Osteoblast (primary cell): ENCODE measurements around the gene ADAM19. TPM values are rescaled to one million over a fixed set of nuclear protein-coding genes. Genes with fewer than 3 reads are reported as not detected.

ENCODE experiments used
- DNase-seq: peaks from one replicate; pipeline ENCODE4 v3.0.0; 2011; ENCODE audit warnings: low spot score, mixed read lengths; ENCODE audit not compliant: insufficient read length; ENCODE audit errors: missing footprints
- H2AFZ ChIP-seq: 2 replicates; pipeline ENCODE4 v1.6.0; 2011; ENCODE audit warnings: mild to moderate bottlenecking, low read length
- H3K27ac ChIP-seq: 2 replicates; pipeline ENCODE4 v1.5.1; 2011; ENCODE audit warnings: mild to moderate bottlenecking, low read depth, low read length, moderate library complexity
- H3K27me3 ChIP-seq: 2 replicates; pipeline ENCODE4 v1.6.0; 2012; ENCODE audit warnings: mild to moderate bottlenecking, control low read depth, inconsistent platforms, low read length, moderate library complexity; ENCODE audit not compliant: insufficient read depth
- H3K36me3 ChIP-seq: 2 replicates; pipeline ENCODE4 v1.5.1; 2011; ENCODE audit warnings: mild to moderate bottlenecking, low read length, control low read depth, moderate library complexity; ENCODE audit not compliant: insufficient read depth
- H3K4me1 ChIP-seq: 2 replicates; pipeline ENCODE4 v1.5.1; 2011; ENCODE audit warnings: mild to moderate bottlenecking, low read length, control low read depth, moderate library complexity; ENCODE audit not compliant: insufficient read depth
- H3K4me2 ChIP-seq: 2 replicates; pipeline ENCODE4 v1.6.0; 2011; ENCODE audit warnings: mild to moderate bottlenecking, low read length; ENCODE audit not compliant: insufficient read depth
- H3K4me3 ChIP-seq: fragments of 200-600 bp; sonication (generic); 3 replicates; pipeline ENCODE4 v1.5.1; 2012; ENCODE audit warnings: mild to moderate bottlenecking, low read length, inconsistent platforms; ENCODE audit not compliant: insufficient read depth
- H3K79me2 ChIP-seq: 2 replicates; pipeline ENCODE4 v1.6.0; 2012; ENCODE audit warnings: mild to moderate bottlenecking, low read length, control low read depth, inconsistent platforms; ENCODE audit not compliant: insufficient read depth
- H3K9me3 ChIP-seq: 2 replicates; pipeline ENCODE4 v1.5.1; 2011; ENCODE audit warnings: low read depth, low read length, control low read depth
- H4K20me1 ChIP-seq: 2 replicates; pipeline ENCODE4 v1.6.0; 2012; ENCODE audit warnings: mild to moderate bottlenecking, low read length, control low read depth; ENCODE audit not compliant: insufficient read depth
- total RNA-seq: library from RNA; depleted of rRNA; stranded (reverse); fragments of >200 nt; gene quantifications from 2 replicates; pipeline ENCODE4 v1.2.3, GENCODE V29; 2012
- TF ChIP-seq, protein P1 (sequence below): IDR thresholded peaks from 2 replicates; pipeline ENCODE4 v1.5.1; 2011; ENCODE audit warnings: mild to moderate bottlenecking, low read depth, low read length, moderate library complexity; ENCODE audit errors: extremely low read depth

Gene ADAM19
- total RNA-seq, 1 donor = 14.5 TPM

GRCh38 chr5:157463621-157464518, 111.7 kb downstream of the ADAM19 start:
- H3K4me3 ChIP-seq = no peak overlapping the region
- no peaks in the 10 kb centered on the region for H4K20me1 ChIP-seq
- no peak overlapping the region for H2AFZ ChIP-seq
- H3K79me2 ChIP-seq = no peaks in the 10 kb centered on the region
- DNase-seq = no peak
- TF ChIP-seq, protein P1, sequence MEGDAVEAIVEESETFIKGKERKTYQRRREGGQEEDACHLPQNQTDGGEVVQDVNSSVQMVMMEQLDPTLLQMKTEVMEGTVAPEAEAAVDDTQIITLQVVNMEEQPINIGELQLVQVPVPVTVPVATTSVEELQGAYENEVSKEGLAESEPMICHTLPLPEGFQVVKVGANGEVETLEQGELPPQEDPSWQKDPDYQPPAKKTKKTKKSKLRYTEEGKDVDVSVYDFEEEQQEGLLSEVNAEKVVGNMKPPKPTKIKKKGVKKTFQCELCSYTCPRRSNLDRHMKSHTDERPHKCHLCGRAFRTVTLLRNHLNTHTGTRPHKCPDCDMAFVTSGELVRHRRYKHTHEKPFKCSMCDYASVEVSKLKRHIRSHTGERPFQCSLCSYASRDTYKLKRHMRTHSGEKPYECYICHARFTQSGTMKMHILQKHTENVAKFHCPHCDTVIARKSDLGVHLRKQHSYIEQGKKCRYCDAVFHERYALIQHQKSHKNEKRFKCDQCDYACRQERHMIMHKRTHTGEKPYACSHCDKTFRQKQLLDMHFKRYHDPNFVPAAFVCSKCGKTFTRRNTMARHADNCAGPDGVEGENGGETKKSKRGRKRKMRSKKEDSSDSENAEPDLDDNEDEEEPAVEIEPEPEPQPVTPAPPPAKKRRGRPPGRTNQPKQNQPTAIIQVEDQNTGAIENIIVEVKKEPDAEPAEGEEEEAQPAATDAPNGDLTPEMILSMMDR = no peak
- peaks cover 19% of the 10 kb centered on the region for H3K4me1 ChIP-seq
- H3K27me3 ChIP-seq = peaks cover 10% of the 10 kb centered on the region
- H3K27ac ChIP-seq = no peak overlapping the region
- H3K9me3 ChIP-seq = no peaks in the 10 kb centered on the region
- H3K4me2 ChIP-seq = peak overlapping the region; percentile 25
- no peaks in the 10 kb centered on the region for H3K36me3 ChIP-seq

DNA sequence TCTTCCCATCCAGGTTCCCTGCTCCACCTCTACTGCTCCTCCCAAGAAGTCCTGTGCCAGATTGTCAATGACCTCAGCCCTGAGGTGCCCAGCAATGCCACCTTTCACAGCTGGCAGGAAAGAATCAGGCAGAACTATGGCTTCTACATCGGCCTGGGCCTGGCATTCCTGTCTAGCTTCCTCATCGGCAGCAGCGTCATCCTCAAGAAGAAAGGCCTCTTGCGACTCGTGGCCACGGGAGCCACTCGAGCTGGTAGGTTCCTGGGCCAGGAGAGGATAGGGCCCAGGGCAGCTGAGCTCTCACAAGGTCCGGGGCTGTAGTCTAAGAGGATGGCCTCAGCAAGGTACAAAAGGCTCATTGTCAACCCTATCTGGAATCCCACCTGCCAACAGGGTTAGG, 112.5 kb downstream of the ADAM19 start:
- no peaks in the 10 kb centered on the region for H3K36me3 ChIP-seq
- TF ChIP-seq, protein P1 = no peak
- no peak for DNase-seq
- H3K27me3 ChIP-seq = peaks cover 10% of the 10 kb centered on the region
- H3K4me3 ChIP-seq = no peak overlapping the region
- H2AFZ ChIP-seq = no peak overlapping the region
- H3K4me2 ChIP-seq = no peak overlapping the region
- no peaks in the 10 kb centered on the region for H3K9me3 ChIP-seq
- H3K27ac ChIP-seq = no peak overlapping the region
- peaks cover 19% of the 10 kb centered on the region for H3K4me1 ChIP-seq
- no peaks in the 10 kb centered on the region for H3K79me2 ChIP-seq
- H4K20me1 ChIP-seq = no peaks in the 10 kb centered on the region

DNA sequence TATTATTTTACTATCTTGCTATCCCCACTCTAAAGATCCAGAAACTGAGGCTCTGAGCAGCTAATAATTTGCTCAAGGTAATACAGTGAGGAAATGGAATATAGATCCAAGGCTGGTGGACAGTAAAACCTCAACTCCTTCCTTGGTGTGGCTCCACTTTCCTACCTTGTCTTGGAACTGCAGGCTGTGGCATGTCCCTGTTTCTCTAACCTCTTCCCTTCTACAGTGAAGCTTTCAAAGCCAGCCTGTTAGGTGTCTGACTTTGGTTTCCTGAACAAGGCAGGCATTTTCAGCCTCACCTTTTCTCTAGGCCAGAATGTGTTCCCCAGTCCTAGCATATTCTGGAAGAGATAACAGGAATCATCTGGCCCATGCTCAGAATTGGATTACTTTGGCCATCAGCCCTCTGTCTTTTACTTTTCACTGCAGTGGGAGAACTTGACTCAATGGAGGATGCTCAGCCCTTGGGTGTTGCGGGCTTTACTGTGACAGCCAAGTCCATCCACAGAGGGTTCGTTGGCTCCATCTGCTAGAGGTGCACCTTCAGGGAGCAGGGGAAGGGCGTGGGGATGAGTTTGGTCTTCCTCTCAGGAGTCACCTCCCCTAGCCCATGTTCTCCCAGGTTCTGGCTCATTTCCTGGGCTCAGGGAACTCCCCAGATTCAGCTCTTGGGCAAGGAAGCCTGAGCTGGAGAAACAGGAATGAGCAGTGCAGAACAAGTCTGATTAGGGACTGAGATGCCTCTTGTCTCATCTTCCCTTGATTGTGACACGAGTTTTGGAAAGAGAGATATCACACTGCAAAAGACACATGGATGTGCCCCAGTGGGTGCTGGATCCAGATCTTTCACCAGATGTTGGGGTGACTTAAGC, 114.4 kb downstream of the ADAM19 start:
- TF ChIP-seq, protein P1 = no peak
- Histone ChIP-seq H4K20me1 (no peaks in the 10 kb centered on the region), H3K4me3 (no peak overlapping the region), H3K36me3 (no peaks in the 10 kb centered on the region), H3K27ac (no peak overlapping the region), H3K79me2 (no peaks in the 10 kb centered on the region), H3K4me1 (peaks cover 19% of the 10 kb centered on the region), H3K27me3 (peaks cover 10% of the 10 kb centered on the region), H3K9me3 (no peaks in the 10 kb centered on the region), H3K4me2 (no peak overlapping the region), H2AFZ (no peak overlapping the region)
- DNase-seq = no peak
